Activated B cell treated with CpG ODN at 0.5 μM for 24 hours (primary cell): ENCODE results near the gene ZBTB46. TPM values are rescaled to one million over a fixed set of nuclear protein-coding genes. Genes with fewer than 3 reads are reported as not detected.

Experiments
- ATAC-seq: fragments of 200-7000 bp; cut with Tn5 transposase; one replicate; pipeline ENCODE4 v1.10.0; 2021; ENCODE audit warnings: low read depth, mild to moderate bottlenecking, moderate library complexity
- CTCF ChIA-PET: fragments of 350-600 bp; sonication (Branson Sonifier 250); formaldehyde crosslinking; loops from one replicate; lab custom pipeline; 2021; ENCODE audit warnings: antibody characterized with exemption; lab: Charles Lee
- POLR2A ChIA-PET: fragments of 350-600 bp; sonication (Branson Sonifier 250); formaldehyde crosslinking; loops from one replicate; lab custom pipeline; 2021; ENCODE audit warnings: antibody characterized with exemption; lab: Charles Lee
- DNase-seq: peaks from one replicate; pipeline ENCODE4 v3.0.0; 2022
- H3K27ac Mint-ChIP-seq: one replicate; pipeline ENCODE4 v1.8.0; 2020; ENCODE audit warnings: mixed read lengths
- H3K27me3 Mint-ChIP-seq: one replicate; pipeline ENCODE4 v1.8.0; 2021; ENCODE audit warnings: mixed read lengths
- H3K36me3 Mint-ChIP-seq: one replicate; pipeline ENCODE4 v1.8.0; 2021; ENCODE audit warnings: low read depth, mixed read lengths
- H3K4me1 Mint-ChIP-seq: one replicate; pipeline ENCODE4 v1.8.0; 2021; ENCODE audit warnings: mixed read lengths
- H3K4me3 Mint-ChIP-seq: one replicate; pipeline ENCODE4 v1.8.0; 2020; ENCODE audit warnings: mild to moderate bottlenecking, mixed read lengths
- H3K9me3 Mint-ChIP-seq: one replicate; pipeline ENCODE4 v1.8.0; 2020; ENCODE audit warnings: mixed read lengths
- intact Hi-C: fragments of 100-400 bp; cut with micrococcal nuclease; formaldehyde crosslinking; loops from one replicate; pipeline ENCODE4 v1.15.1; 2024
- total RNA-seq: library from RNA; stranded (reverse); gene quantifications from 2 replicates; pipeline ENCODE4 v1.2.3, GENCODE V29; 2022
- TF ChIP-seq, protein P1 (sequence below): fragments of 200-600 bp; IDR thresholded peaks from one replicate; pipeline ENCODE4 v1.8.0; 2022; ENCODE audit warnings: antibody characterized with exemption, mild to moderate bottlenecking

The ZBTB46 gene
- total RNA-seq, 1 donor from 2014 or later, result 0.49 TPM

DNA sequence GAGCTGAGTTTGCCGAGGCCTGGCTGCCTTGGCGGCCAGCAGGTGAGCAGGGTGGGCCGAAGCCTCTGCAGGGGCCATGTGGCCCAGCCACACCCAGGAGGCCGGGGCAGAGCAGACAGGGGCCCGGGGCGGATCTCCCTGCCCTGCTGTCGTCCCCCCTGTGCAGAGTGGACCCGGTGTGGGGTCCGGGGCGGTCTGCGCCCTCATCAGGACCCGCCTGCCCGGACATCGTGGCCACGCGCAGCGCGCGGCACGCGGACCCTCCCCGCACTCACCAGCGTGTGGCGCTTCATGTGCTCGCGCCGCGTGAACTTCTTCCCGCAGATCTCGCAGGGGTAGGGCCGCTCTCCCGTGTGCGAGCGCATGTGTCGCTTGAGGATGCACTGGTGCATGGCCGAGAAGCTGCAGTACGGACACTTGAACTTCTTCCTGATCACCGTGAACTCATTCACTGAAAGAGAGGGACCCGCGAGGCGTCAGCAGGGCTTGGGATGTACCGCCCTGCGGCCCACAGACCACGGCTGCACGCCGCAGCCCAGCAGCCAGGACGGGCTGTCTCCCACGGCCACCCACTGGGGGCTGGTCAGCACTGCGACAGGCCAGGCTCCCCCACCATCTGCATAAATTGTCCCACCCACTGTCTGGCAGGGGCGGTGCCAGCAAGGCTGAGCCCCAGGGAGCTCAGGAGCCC is 78.5 kb downstream of the ZBTB46 start:
- Mint-ChIP-seq H3K4me3 (no peak overlapping the region), H3K9me3 (no peaks in the 10 kb centered on the region), H3K27me3 (no peaks in the 10 kb centered on the region), H3K4me1 (no peaks in the 10 kb centered on the region), H3K36me3 (no peaks in the 10 kb centered on the region), H3K27ac (no peak overlapping the region)
- DNase-seq, result no peak
- TF ChIP-seq, protein P1, sequence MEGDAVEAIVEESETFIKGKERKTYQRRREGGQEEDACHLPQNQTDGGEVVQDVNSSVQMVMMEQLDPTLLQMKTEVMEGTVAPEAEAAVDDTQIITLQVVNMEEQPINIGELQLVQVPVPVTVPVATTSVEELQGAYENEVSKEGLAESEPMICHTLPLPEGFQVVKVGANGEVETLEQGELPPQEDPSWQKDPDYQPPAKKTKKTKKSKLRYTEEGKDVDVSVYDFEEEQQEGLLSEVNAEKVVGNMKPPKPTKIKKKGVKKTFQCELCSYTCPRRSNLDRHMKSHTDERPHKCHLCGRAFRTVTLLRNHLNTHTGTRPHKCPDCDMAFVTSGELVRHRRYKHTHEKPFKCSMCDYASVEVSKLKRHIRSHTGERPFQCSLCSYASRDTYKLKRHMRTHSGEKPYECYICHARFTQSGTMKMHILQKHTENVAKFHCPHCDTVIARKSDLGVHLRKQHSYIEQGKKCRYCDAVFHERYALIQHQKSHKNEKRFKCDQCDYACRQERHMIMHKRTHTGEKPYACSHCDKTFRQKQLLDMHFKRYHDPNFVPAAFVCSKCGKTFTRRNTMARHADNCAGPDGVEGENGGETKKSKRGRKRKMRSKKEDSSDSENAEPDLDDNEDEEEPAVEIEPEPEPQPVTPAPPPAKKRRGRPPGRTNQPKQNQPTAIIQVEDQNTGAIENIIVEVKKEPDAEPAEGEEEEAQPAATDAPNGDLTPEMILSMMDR, result no peak
- intact Hi-C loops, result no loop called here
- ATAC-seq, result no peak
- CTCF ChIA-PET, result no interaction called here
- POLR2A ChIA-PET, result interaction anchor here (0.6 kb wide), 1 partner anchor 86 kb away, joined by 3 read pairs; no protein-coding TSS in a partner anchor

DNA sequence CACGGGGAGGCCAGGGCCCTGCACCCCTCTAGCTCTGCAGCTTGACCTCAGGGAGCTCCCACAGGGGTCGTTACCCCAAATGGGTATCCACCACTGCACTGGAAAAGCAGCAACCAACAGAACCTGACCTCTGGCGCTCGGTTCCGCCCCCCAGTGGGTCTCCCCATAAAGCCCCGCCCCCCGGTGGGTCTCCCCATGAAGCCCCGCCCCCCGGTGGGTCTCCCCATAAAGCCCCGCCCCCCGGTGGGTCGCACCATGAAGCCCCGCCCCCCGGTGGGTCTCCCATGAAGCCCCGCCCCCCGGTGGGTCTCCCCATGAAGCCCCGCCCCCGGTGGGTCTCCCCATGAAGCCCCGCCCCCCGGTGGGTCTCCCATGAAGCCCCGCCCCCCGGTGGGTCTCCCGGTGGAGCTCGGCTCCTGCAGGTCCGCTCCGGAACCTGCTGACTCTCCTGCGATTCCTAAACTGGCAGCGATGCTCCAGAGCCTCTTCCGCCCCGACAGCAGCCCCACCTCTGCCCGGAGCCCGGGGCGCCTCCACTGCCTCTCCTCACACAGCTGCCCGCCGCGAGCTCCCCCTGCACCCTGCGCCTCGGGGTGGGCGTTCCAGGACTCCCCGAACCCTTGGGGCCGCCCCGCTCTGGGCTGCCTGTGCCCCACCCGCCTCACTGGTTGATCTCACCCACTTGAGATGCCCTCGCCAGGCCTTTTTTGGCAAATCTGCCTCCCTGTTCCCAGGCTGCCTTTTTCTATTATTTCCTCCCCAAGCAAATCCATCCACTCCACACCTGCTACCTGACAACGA is 79.4 kb downstream of the ZBTB46 start:
- Mint-ChIP-seq H3K27me3 (no peaks in the 10 kb centered on the region), H3K9me3 (no peaks in the 10 kb centered on the region), H3K27ac (no peak overlapping the region), H3K4me3 (no peak overlapping the region), H3K36me3 (no peaks in the 10 kb centered on the region), H3K4me1 (no peaks in the 10 kb centered on the region)
- DNase-seq (no peak), ATAC-seq (no peak)
- TF ChIP-seq, protein P1, result no peak
- CTCF ChIA-PET, result no interaction called here
- POLR2A ChIA-PET, result interaction anchor here (0.6 kb wide), 1 partner anchor 85 kb away, joined by 3 read pairs; no protein-coding TSS in a partner anchor
- intact Hi-C loops, result no loop called here

DNA sequence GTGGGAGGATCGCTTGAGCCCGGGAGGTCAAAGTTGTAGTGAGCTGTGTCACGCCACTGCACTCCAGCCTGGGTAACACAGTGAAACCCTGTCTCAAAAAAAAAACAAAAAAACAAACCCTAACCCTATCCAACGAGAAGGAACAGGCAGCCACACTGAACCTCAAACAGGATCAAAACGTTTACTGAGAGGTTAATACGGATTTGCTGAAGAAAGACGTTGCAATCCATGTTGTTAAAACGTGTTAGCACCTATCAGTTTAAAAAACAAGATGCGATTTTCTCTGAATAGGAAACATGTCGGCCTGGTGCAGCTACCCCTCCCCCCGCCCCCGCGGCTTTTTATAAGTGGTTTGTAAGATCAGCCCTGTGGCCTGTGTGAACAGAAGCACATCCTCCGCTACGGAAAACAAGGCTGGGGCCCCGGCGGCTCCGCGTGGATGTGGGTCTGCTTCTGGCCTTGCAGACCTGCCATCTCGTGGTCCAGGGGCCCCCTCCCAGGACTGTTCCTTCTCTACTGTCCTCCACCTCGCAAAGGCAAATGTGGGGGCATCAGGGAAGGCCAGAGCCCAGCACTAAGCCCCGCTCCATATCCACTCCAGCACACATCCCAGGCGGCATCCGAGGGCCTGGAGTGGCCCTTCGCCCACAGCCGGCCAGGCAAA is 80.1 kb downstream of the ZBTB46 start:
- no peak for ATAC-seq

DNA sequence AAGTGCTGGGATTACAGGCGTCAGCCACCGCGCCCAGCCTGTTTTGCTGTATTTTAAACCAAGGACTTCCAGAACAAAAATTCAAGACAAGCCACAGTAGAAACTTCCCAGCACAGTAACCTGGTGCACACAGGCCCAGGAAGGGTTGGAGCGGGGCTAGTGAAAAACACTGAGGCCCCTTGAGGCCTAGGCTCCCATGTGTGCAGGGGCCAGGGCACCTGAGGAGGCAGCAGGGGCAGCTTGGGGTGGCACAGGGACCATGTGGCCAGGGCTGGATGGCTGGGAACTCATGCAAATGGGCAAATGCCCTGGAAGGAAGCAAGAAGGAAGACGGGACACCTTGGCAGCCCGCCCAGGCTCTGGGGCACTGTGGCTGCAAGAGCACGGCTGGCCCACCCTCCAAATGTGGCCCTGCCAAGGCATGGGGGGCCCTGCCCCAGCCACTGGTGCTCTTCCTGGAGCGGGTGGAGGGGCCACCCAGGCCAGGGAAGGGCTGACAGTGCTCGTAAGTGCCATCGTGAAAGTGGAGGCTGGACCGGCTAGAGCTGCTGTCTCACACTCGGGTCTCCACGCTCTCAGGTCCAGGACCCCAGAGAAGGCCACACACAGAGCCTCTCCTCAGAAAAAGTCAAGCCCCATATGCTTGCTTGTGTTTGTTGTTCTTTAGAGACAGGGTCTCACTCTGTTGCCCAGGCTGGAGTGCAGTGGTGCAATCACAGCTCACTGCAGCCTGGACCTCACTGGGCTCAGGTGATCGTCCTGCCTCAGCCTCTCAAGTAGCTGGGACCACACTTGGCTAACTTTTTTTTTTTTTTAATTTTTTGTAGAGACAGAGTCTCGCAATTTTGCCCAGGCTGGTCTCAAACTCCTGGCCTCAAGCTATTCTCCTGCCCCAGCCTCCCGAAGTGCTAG is 81.2 kb downstream of the ZBTB46 start:
- intact Hi-C loops, result no loop called here
- Mint-ChIP-seq H3K27ac (no peak overlapping the region), H3K4me1 (no peaks in the 10 kb centered on the region), H3K4me3 (no peak overlapping the region), H3K27me3 (no peaks in the 10 kb centered on the region), H3K36me3 (no peaks in the 10 kb centered on the region), H3K9me3 (no peaks in the 10 kb centered on the region)
- CTCF ChIA-PET, result interaction anchor here (0.5 kb wide), 1 partner anchor 55 kb away, joined by 5 read pairs; no protein-coding TSS in a partner anchor
- no peak for ATAC-seq
- POLR2A ChIA-PET, result no interaction called here
- DNase-seq, result no peak
- TF ChIP-seq, protein P1, result no peak

More for the DNA sequence above, 80.1 kb downstream of the ZBTB46 start:
- Mint-ChIP-seq H3K27me3 (no peaks in the 10 kb centered on the region), H3K4me1 (no peaks in the 10 kb centered on the region), H3K27ac (no peak overlapping the region), H3K4me3 (no peak overlapping the region), H3K9me3 (no peaks in the 10 kb centered on the region), H3K36me3 (no peaks in the 10 kb centered on the region)
- ChIA-PET CTCF (no interaction called here), POLR2A (no interaction called here)
- intact Hi-C loops, result no loop called here
- no peak for DNase-seq
- TF ChIP-seq, protein P1, result no peak
